Thyroid gland (tissue), 4 donors: ENCODE data around the gene SHISAL1.

Experiments used
- POLR2A ChIP-seq, 2 donors: fragments of 450-650 bp; IDR thresholded peaks; one replicate each; pipeline ENCODE4 v1.6.1; 2017; ENCODE audit warnings: antibody characterized with exemption in 2 of 2, mild to moderate bottlenecking in 2 of 2, moderate library complexity in 1 of 2
- TF ChIP-seq, protein P1 (sequence below), 6 experiments: fragments of 200-600 bp in 3 of 6; fragments of 450-650 bp in 3 of 6; sonication (generic) in 3 of 6; IDR thresholded peaks; one replicate each; pipeline ENCODE4 v1.5.1; 2016 to 2019; ENCODE audit warnings: antibody characterized with exemption in 6 of 6, mild to moderate bottlenecking in 2 of 6, inconsistent platforms in 1 of 6, moderate library complexity in 1 of 6

- TF ChIP-seq, protein P1, sequence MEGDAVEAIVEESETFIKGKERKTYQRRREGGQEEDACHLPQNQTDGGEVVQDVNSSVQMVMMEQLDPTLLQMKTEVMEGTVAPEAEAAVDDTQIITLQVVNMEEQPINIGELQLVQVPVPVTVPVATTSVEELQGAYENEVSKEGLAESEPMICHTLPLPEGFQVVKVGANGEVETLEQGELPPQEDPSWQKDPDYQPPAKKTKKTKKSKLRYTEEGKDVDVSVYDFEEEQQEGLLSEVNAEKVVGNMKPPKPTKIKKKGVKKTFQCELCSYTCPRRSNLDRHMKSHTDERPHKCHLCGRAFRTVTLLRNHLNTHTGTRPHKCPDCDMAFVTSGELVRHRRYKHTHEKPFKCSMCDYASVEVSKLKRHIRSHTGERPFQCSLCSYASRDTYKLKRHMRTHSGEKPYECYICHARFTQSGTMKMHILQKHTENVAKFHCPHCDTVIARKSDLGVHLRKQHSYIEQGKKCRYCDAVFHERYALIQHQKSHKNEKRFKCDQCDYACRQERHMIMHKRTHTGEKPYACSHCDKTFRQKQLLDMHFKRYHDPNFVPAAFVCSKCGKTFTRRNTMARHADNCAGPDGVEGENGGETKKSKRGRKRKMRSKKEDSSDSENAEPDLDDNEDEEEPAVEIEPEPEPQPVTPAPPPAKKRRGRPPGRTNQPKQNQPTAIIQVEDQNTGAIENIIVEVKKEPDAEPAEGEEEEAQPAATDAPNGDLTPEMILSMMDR (IDR thresholded peaks at IDR 0.05): no peak
- no peak for TF ChIP-seq POLR2A (IDR thresholded peaks at IDR 0.05)
Observed at GRCh38 chr22:44245867-44246266, 66.9 kb downstream of the SHISAL1 start.
